GM19324 (cell line): ENCODE measurements around the gene TAOK1.

ENCODE experiments used
- ATAC-seq: cut with Tn5 transposase; IDR thresholded peaks from one replicate; pipeline ENCODE4 v1.9.1; 2021; ENCODE audit warnings: mild to moderate bottlenecking, moderate library complexity; ENCODE audit not compliant: unreplicated experiment, low FRiP score

TAOK1 gene

GRCh38 chr17:29578626-29579485 is 188.7 kb downstream of the TAOK1 start:
- ATAC-seq: no peak

GRCh38 chr17:29579866-29580771 is 190.0 kb downstream of the TAOK1 start:
- ATAC-seq: peak; percentile 57

- ATAC-seq: no peak
These were observed 191.6 kb downstream of the TAOK1 start for GRCh38 chr17:29581583-29582253.

- ATAC-seq: no peak
These were observed 192.1 kb downstream of the TAOK1 start for GRCh38 chr17:29582254-29582765.

GRCh38 chr17:29582772-29583171 is 192.6 kb downstream of the TAOK1 start:
- ATAC-seq: no peak

- no peak for ATAC-seq
These were observed 193.4 kb downstream of the TAOK1 start for GRCh38 chr17:29583324-29584248.

- no peak for ATAC-seq
These were observed 194.4 kb downstream of the TAOK1 start for GRCh38 chr17:29584452-29585079.

- no peak for ATAC-seq
These were observed 195.1 kb downstream of the TAOK1 start for GRCh38 chr17:29585080-29585751.

GRCh38 chr17:29586676-29587469 is 196.7 kb downstream of the TAOK1 start:
- no peak for ATAC-seq

GRCh38 chr17:29587591-29587990 is 197.4 kb downstream of the TAOK1 start:
- ATAC-seq: no peak

GRCh38 chr17:29588017-29588561 is 197.9 kb downstream of the TAOK1 start:
- ATAC-seq: no peak

GRCh38 chr17:29588562-29589411 is 198.6 kb downstream of the TAOK1 start:
- ATAC-seq: peak; percentile 31

GRCh38 chr17:29589524-29590410 is 199.6 kb downstream of the TAOK1 start, which contains the start of gene GIT1:
Gene GIT1, minus strand, starts transcription at chr17:29589648. Its CDS starts 270 bp downstream, at chr17:29589378.
- ATAC-seq: peak; percentile 82

- ATAC-seq: no peak
These were observed 200.4 kb downstream of the TAOK1 start for GRCh38 chr17:29590411-29591145.
